ENCODE results near the gene MYOCD.
"Not testable (repeated sequence)": the region's sequence is repeated elsewhere in the genome, so short reads cannot be mapped to it uniquely, and the experiment has no call there.

The MYOCD gene

GRCh38 chr17:12665263-12666210 is at the start of gene MYOCD:
MYOCD (plus strand) TSS chr17:12665890; CDS start chr17:12666189, 299 bp downstream.
- no peak for DNase-seq (ENCODE audit: low spot score)

GRCh38 chr17:12616161-12616560 is 49.5 kb upstream of the MYOCD start:
- DNase-seq (ENCODE audit: low spot score), result no peak

- no peak for DNase-seq (ENCODE audit: low spot score)
Observed at GRCh38 chr17:12618557-12618956, 47.1 kb upstream of the MYOCD start.

- no peak for DNase-seq (ENCODE audit: low spot score)
Observed at GRCh38 chr17:12619459-12620199, 46.1 kb upstream of the MYOCD start.

GRCh38 chr17:12620200-12620720 is 45.4 kb upstream of the MYOCD start:
- no peak for DNase-seq (ENCODE audit: low spot score)

GRCh38 chr17:12622726-12623125 is 43.0 kb upstream of the MYOCD start:
- DNase-seq (ENCODE audit: low spot score), result no peak

- DNase-seq (ENCODE audit: low spot score), result no peak
Observed at GRCh38 chr17:12623220-12623848, 42.4 kb upstream of the MYOCD start.

GRCh38 chr17:12624211-12624610 is 41.5 kb upstream of the MYOCD start:
- DNase-seq (ENCODE audit: low spot score), result no peak

- DNase-seq (ENCODE audit: low spot score), result no peak
Observed at GRCh38 chr17:12625092-12625491, 40.6 kb upstream of the MYOCD start.

- no peak for DNase-seq (ENCODE audit: low spot score)
Observed at GRCh38 chr17:12627177-12627629, 38.5 kb upstream of the MYOCD start.

- no peak for DNase-seq (ENCODE audit: low spot score)
Observed at GRCh38 chr17:12627781-12628451, 37.8 kb upstream of the MYOCD start.

GRCh38 chr17:12631076-12631475 is 34.6 kb upstream of the MYOCD start:
- no peak for DNase-seq (ENCODE audit: low spot score)

GRCh38 chr17:12632785-12633184 is 32.9 kb upstream of the MYOCD start:
- DNase-seq (ENCODE audit: low spot score), result no peak

- no peak for DNase-seq (ENCODE audit: low spot score)
Observed at GRCh38 chr17:12634789-12635414, 30.8 kb upstream of the MYOCD start.

GRCh38 chr17:12635996-12636395 is 29.7 kb upstream of the MYOCD start:
- not testable (repeated sequence) for DNase-seq (ENCODE audit: low spot score)

- DNase-seq (ENCODE audit: low spot score), result no peak
Observed at GRCh38 chr17:12637015-12637414, 28.7 kb upstream of the MYOCD start.

GRCh38 chr17:12637745-12638651 is 27.7 kb upstream of the MYOCD start:
- DNase-seq (ENCODE audit: low spot score), result no peak

GRCh38 chr17:12640364-12640763 is 25.3 kb upstream of the MYOCD start:
- DNase-seq (ENCODE audit: low spot score), result no peak

- DNase-seq (ENCODE audit: low spot score), result no peak
Observed at GRCh38 chr17:12641084-12641483, 24.6 kb upstream of the MYOCD start.

GRCh38 chr17:12642034-12642433 is 23.7 kb upstream of the MYOCD start:
- DNase-seq (ENCODE audit: low spot score), result no peak
